WTC11 (cell line): ENCODE results near the gene KIR3DL2. TPM values are rescaled to one million over a fixed set of nuclear protein-coding genes. Genes with fewer than 3 reads are reported as not detected.
"Not testable (repeated sequence)": the region's sequence is repeated elsewhere in the genome, so short reads cannot be mapped to it uniquely, and the experiment has no call there.

Experiments used
- ATAC-seq: fragments of 200-7000 bp; cut with Tn5 transposase; 2 replicates; pipeline ENCODE4 v1.10.0; 2021; ENCODE audit warnings: mild to moderate bottlenecking, moderate library complexity
- CTCF ChIA-PET: fragments of 300-600 bp; sonication (Branson Sonifier 250); formaldehyde crosslinking; loops from one replicate; lab custom pipeline; 2021; ENCODE audit warnings: antibody characterized with exemption; lab: Charles Lee
- POLR2A ChIA-PET: fragments of 350-600 bp; sonication (Branson Sonifier 250); formaldehyde crosslinking; loops from one replicate; lab custom pipeline; 2021; ENCODE audit warnings: antibody characterized with exemption; lab: Charles Lee
- DNase-seq: peaks from one replicate; pipeline ENCODE4 v3.0.0; 2021; ENCODE audit warnings: low spot score
- H3K27ac Mint-ChIP-seq: 2 replicates; pipeline ENCODE4 v1.8.0; 2021; ENCODE audit warnings: mixed read lengths
- H3K27me3 Mint-ChIP-seq: 2 replicates; pipeline ENCODE4 v1.8.0; 2021; ENCODE audit warnings: low read depth, mild to moderate bottlenecking, moderate library complexity, mixed read lengths
- H3K36me3 Mint-ChIP-seq: 2 replicates; pipeline ENCODE4 v1.8.0; 2021; ENCODE audit warnings: mixed read lengths
- H3K4me1 Mint-ChIP-seq: 2 replicates; pipeline ENCODE4 v1.8.0; 2022; ENCODE audit warnings: mixed read lengths
- H3K4me3 Mint-ChIP-seq: 2 replicates; pipeline ENCODE4 v1.8.0; 2021; ENCODE audit warnings: mild to moderate bottlenecking, moderate library complexity, mixed read lengths
- H3K9me3 Mint-ChIP-seq: 2 replicates; pipeline ENCODE4 v1.8.0; 2021; ENCODE audit warnings: mixed read lengths
- FOXP1 ChIP-seq: sonication (generic); formaldehyde crosslinking; IDR thresholded peaks from 2 replicates; pipeline ENCODE4 v1.8.0; 2022; ENCODE audit warnings: missing genetic modification reagents, mild to moderate bottlenecking, moderate library complexity, borderline replicate concordance
- GRHL2 ChIP-seq: fragments of 250-450 bp; sonication (Bioruptor Pico); IDR thresholded peaks from 2 replicates; pipeline ENCODE4 v1.8.0; 2022; ENCODE audit warnings: mild to moderate bottlenecking, moderate library complexity; ENCODE audit not compliant: insufficient replicate concordance, severe bottlenecking
- HMGA2 ChIP-seq: fragments of 250-450 bp; sonication (Bioruptor Pico); IDR thresholded peaks from 2 replicates; pipeline ENCODE4 v1.4.0; 2021; ENCODE audit warnings: mild to moderate bottlenecking, moderate library complexity
- OVOL2 ChIP-seq: fragments of 250-450 bp; sonication (Bioruptor Pico); IDR thresholded peaks from 2 replicates; pipeline ENCODE4 v1.9.0; 2021; ENCODE audit warnings: mild to moderate bottlenecking, borderline replicate concordance
- RORB ChIP-seq: fragments of 250-450 bp; sonication (Bioruptor Pico); IDR thresholded peaks from 2 replicates; pipeline ENCODE4 v1.9.0; 2021; ENCODE audit warnings: mild to moderate bottlenecking
- ZNF396 ChIP-seq: fragments of 250-450 bp; sonication (Bioruptor Pico); IDR thresholded peaks from 2 replicates; pipeline ENCODE4 v1.8.0; 2021; ENCODE audit warnings: mild to moderate bottlenecking, moderate library complexity, borderline replicate concordance
- total RNA-seq: library from RNA; stranded (reverse); gene quantifications from 3 replicates; pipeline ENCODE4 v1.2.3, GENCODE V29; 2021
- TF ChIP-seq, protein P1 (sequence below): sonication (generic); formaldehyde crosslinking; conservative IDR thresholded peaks from 2 replicates; pipeline ENCODE4 v1.8.1; 2022; ENCODE audit warnings: mild to moderate bottlenecking, missing genetic modification reagents
- TF ChIP-seq, protein P2 (sequence below): sonication (generic); formaldehyde crosslinking; IDR thresholded peaks from 2 replicates; pipeline ENCODE4 v1.8.1; 2023; ENCODE audit warnings: mild to moderate bottlenecking, missing genetic modification reagents
- TF ChIP-seq, protein P3 (sequence below): sonication (generic); formaldehyde crosslinking; IDR thresholded peaks from 2 replicates; pipeline ENCODE4 v1.8.0; 2022; ENCODE audit warnings: mild to moderate bottlenecking, missing genetic modification reagents
- TF ChIP-seq, protein P4 (sequence below): sonication (generic); formaldehyde crosslinking; IDR thresholded peaks from 2 replicates; pipeline ENCODE4 v1.8.0; 2023; ENCODE audit warnings: missing genetic modification reagents, mild to moderate bottlenecking, borderline replicate concordance
- TF ChIP-seq, protein P5 (sequence below): sonication (generic); formaldehyde crosslinking; IDR thresholded peaks from 2 replicates; pipeline ENCODE4 v1.8.0; 2023; ENCODE audit warnings: missing genetic modification reagents
- TF ChIP-seq, protein P6 (sequence below): sonication (generic); formaldehyde crosslinking; IDR thresholded peaks from 2 replicates; pipeline ENCODE4 v1.8.1; 2022; ENCODE audit warnings: low read depth, mild to moderate bottlenecking, moderate library complexity, missing genetic modification reagents, borderline replicate concordance
- TF ChIP-seq, protein P7 (sequence below): sonication (generic); formaldehyde crosslinking; IDR thresholded peaks from 2 replicates; pipeline ENCODE4 v1.8.1; 2022; ENCODE audit warnings: low read depth, missing genetic modification reagents, borderline replicate concordance

The KIR3DL2 gene
- total RNA-seq, 1 experiment from 2014 or later: not detected

DNA sequence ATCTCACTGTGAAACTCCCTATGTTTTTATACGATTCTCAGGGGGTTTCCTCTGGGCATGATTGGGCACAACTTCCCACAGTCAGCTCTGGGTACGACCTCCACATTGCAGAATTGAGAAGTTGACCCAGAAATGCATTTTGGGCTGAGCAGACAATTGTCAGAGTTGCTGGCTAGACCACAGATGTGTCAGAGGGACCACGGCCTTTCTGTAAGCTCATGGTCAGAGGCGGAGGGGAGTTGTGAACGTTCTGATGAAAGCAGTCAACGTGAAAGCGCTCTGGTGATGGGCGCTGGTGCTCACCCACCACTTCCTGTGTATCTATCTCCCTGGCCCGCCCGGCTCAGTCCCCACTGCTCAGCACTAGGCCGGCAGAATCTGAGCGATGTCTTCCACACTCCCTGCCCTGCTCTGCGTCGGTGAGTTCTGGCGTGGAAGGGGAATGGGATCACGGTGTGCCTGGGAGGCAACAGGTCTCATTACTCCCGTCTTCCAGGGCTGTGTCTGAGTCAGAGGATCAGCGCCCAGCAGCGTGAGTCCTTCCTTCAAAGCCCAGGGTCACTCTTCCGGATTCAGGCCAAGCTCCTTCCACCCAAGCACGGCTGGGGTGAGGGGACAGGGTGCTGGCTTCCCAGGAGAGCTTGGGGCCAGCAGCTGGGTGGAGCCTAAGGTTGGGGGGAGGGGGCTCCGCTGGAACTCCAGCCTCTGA is 55.7 kb downstream of the KIR3DL2 start, which contains the start of gene NCR1 (continued):
- TF ChIP-seq, protein P1, sequence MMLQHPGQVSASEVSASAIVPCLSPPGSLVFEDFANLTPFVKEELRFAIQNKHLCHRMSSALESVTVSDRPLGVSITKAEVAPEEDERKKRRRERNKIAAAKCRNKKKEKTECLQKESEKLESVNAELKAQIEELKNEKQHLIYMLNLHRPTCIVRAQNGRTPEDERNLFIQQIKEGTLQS (CRISPR knock-in tag): no peak

DNA sequence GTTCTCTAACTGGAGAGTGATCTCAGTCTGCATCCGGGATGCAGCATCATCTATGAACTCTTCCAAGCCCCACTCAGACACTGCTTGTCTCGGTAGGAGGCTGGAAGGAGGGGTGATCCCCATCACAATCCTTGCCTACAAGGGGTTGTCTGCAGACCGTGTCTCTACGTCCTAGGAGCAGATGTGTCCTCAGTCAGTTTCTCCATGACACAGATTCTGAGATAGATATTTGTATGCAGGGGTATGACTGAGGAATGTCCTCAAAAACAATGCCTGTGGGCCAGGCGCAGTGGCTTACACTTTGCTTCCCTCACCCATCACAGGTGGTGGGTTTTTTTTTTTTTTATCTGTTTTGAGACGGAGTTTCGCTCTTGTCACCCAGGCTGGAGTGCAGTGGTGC is 56.6 kb downstream of the KIR3DL2 start:
- Mint-ChIP-seq H3K27ac (no peak overlapping the region; the same call in 1 of the 2 replicates), H3K4me3 (no peak overlapping the region), H3K27me3 (no peaks in the 10 kb centered on the region; the same call in 1 of the 2 replicates), H3K4me1 (peaks cover 26% of the 10 kb centered on the region), H3K36me3 (peaks cover 10% of the 10 kb centered on the region), H3K9me3 (no peaks in the 10 kb centered on the region; the same call in 1 of the 2 replicates)
- ATAC-seq: no peak
- ChIA-PET CTCF (interaction anchor here (1.3 kb wide), 1 partner anchor 26 kb away, joined by 4 read pairs; no protein-coding TSS in a partner anchor), POLR2A (interaction anchor here (0.5 to 0.7 kb wide), 2 partner anchors 139 to 580 kb away, joined by 4 to 5 read pairs; no protein-coding TSS in a partner anchor)
- DNase-seq: no peak
- TF ChIP-seq RORB (no peak), FOXP1 (no peak), ZNF396 (CRISPR knock-in tag) (no peak), HMGA2 (CRISPR knock-in tag) (no peak), GRHL2 (CRISPR knock-in tag) (no peak), OVOL2 (CRISPR knock-in tag) (no peak)
- TF ChIP-seq, protein P2, sequence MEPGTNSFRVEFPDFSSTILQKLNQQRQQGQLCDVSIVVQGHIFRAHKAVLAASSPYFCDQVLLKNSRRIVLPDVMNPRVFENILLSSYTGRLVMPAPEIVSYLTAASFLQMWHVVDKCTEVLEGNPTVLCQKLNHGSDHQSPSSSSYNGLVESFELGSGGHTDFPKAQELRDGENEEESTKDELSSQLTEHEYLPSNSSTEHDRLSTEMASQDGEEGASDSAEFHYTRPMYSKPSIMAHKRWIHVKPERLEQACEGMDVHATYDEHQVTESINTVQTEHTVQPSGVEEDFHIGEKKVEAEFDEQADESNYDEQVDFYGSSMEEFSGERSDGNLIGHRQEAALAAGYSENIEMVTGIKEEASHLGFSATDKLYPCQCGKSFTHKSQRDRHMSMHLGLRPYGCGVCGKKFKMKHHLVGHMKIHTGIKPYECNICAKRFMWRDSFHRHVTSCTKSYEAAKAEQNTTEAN (CRISPR knock-in tag): no peak
- TF ChIP-seq, protein P3, sequence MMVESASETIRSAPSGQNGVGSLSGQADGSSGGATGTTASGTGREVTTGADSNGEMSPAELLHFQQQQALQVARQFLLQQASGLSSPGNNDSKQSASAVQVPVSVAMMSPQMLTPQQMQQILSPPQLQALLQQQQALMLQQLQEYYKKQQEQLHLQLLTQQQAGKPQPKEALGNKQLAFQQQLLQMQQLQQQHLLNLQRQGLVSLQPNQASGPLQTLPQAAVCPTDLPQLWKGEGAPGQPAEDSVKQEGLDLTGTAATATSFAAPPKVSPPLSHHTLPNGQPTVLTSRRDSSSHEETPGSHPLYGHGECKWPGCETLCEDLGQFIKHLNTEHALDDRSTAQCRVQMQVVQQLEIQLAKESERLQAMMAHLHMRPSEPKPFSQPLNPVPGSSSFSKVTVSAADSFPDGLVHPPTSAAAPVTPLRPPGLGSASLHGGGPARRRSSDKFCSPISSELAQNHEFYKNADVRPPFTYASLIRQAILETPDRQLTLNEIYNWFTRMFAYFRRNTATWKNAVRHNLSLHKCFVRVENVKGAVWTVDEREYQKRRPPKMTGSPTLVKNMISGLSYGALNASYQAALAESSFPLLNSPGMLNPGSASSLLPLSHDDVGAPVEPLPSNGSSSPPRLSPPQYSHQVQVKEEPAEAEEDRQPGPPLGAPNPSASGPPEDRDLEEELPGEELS (CRISPR knock-in tag): no peak
- TF ChIP-seq, protein P4, sequence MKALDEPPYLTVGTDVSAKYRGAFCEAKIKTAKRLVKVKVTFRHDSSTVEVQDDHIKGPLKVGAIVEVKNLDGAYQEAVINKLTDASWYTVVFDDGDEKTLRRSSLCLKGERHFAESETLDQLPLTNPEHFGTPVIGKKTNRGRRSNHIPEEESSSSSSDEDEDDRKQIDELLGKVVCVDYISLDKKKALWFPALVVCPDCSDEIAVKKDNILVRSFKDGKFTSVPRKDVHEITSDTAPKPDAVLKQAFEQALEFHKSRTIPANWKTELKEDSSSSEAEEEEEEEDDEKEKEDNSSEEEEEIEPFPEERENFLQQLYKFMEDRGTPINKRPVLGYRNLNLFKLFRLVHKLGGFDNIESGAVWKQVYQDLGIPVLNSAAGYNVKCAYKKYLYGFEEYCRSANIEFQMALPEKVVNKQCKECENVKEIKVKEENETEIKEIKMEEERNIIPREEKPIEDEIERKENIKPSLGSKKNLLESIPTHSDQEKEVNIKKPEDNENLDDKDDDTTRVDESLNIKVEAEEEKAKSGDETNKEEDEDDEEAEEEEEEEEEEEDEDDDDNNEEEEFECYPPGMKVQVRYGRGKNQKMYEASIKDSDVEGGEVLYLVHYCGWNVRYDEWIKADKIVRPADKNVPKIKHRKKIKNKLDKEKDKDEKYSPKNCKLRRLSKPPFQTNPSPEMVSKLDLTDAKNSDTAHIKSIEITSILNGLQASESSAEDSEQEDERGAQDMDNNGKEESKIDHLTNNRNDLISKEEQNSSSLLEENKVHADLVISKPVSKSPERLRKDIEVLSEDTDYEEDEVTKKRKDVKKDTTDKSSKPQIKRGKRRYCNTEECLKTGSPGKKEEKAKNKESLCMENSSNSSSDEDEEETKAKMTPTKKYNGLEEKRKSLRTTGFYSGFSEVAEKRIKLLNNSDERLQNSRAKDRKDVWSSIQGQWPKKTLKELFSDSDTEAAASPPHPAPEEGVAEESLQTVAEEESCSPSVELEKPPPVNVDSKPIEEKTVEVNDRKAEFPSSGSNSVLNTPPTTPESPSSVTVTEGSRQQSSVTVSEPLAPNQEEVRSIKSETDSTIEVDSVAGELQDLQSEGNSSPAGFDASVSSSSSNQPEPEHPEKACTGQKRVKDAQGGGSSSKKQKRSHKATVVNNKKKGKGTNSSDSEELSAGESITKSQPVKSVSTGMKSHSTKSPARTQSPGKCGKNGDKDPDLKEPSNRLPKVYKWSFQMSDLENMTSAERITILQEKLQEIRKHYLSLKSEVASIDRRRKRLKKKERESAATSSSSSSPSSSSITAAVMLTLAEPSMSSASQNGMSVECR (CRISPR knock-in tag): no peak
- TF ChIP-seq, protein P5, sequence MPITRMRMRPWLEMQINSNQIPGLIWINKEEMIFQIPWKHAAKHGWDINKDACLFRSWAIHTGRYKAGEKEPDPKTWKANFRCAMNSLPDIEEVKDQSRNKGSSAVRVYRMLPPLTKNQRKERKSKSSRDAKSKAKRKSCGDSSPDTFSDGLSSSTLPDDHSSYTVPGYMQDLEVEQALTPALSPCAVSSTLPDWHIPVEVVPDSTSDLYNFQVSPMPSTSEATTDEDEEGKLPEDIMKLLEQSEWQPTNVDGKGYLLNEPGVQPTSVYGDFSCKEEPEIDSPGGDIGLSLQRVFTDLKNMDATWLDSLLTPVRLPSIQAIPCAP: no peak
- TF ChIP-seq, protein P6, sequence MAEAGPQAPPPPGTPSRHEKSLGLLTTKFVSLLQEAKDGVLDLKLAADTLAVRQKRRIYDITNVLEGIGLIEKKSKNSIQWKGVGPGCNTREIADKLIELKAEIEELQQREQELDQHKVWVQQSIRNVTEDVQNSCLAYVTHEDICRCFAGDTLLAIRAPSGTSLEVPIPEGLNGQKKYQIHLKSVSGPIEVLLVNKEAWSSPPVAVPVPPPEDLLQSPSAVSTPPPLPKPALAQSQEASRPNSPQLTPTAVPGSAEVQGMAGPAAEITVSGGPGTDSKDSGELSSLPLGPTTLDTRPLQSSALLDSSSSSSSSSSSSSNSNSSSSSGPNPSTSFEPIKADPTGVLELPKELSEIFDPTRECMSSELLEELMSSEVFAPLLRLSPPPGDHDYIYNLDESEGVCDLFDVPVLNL: no peak
- TF ChIP-seq, protein P7, sequence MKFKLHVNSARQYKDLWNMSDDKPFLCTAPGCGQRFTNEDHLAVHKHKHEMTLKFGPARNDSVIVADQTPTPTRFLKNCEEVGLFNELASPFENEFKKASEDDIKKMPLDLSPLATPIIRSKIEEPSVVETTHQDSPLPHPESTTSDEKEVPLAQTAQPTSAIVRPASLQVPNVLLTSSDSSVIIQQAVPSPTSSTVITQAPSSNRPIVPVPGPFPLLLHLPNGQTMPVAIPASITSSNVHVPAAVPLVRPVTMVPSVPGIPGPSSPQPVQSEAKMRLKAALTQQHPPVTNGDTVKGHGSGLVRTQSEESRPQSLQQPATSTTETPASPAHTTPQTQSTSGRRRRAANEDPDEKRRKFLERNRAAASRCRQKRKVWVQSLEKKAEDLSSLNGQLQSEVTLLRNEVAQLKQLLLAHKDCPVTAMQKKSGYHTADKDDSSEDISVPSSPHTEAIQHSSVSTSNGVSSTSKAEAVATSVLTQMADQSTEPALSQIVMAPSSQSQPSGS (CRISPR knock-in tag): no peak

DNA sequence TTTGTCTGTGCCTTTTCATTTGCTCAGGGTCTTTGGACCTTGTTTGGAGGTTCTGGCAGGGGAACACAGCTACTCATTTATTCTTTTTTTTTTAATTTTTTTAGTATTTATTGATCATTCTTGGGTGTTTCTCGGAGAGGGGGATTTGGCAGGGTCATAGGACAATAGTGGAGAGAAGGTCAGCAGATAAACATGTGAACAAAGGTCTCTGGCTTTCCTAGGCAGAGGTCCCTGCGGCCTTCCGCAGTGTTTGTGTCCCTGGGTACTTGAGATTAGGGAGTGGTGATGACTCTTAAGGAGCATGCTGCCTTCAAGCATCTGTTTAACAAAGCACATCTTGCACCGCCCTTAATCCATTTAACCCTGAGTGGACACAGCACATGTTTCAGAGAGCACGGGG is 57.7 kb downstream of the KIR3DL2 start:
- H3K9me3 Mint-ChIP-seq, H3K27me3 Mint-ChIP-seq, CTCF ChIA-PET, H3K4me3 Mint-ChIP-seq, DNase-seq, ATAC-seq, POLR2A ChIA-PET, H3K27ac Mint-ChIP-seq: not testable (repeated sequence)
- peaks cover 21% of the 10 kb centered on the region for H3K4me1 Mint-ChIP-seq
- H3K36me3 Mint-ChIP-seq: peaks cover 12% of the 10 kb centered on the region
